Measurements from ENCODE around the gene CCDC9B. TPM values are rescaled to one million over a fixed set of nuclear protein-coding genes. Genes with fewer than 3 reads are reported as not detected.

Gene CCDC9B
- total RNA-seq, 3 donors from 2014 or later = 34.9 to 204 (median 37.2) TPM

- peaks cover 63% of the 10 kb centered on the region for H3K4me1 ChIP-seq (ENCODE audit: low read depth)
- no peaks in the 10 kb centered on the region for H3K36me3 ChIP-seq (ENCODE audit: low read depth)
- ATAC-seq (no peak), DNase-seq (peak in 1 of 3 donors; percentile 40)
- no peaks in the 10 kb centered on the region for H3K9me3 ChIP-seq
- H3K4me3 ChIP-seq = no peak overlapping the region
- TF ChIP-seq, protein P1, sequence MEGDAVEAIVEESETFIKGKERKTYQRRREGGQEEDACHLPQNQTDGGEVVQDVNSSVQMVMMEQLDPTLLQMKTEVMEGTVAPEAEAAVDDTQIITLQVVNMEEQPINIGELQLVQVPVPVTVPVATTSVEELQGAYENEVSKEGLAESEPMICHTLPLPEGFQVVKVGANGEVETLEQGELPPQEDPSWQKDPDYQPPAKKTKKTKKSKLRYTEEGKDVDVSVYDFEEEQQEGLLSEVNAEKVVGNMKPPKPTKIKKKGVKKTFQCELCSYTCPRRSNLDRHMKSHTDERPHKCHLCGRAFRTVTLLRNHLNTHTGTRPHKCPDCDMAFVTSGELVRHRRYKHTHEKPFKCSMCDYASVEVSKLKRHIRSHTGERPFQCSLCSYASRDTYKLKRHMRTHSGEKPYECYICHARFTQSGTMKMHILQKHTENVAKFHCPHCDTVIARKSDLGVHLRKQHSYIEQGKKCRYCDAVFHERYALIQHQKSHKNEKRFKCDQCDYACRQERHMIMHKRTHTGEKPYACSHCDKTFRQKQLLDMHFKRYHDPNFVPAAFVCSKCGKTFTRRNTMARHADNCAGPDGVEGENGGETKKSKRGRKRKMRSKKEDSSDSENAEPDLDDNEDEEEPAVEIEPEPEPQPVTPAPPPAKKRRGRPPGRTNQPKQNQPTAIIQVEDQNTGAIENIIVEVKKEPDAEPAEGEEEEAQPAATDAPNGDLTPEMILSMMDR (IDR thresholded peaks at IDR 0.05) = no peak
- intact Hi-C loops (cut with DNase I, micrococcal nuclease) = no loop called here
These were observed 1.7 kb downstream of the CCDC9B start for GRCh38 chr15:40338921-40339620.

- ATAC-seq = peak; percentile 34
- DNase-seq = peak; percentile 81 to 86 (median 83)
- Histone ChIP-seq H3K4me1 (ENCODE audit: low read depth) (peaks cover 54% of the 10 kb centered on the region), H3K4me3 (no peak overlapping the region), H3K36me3 (ENCODE audit: low read depth) (no peaks in the 10 kb centered on the region), H3K9me3 (no peaks in the 10 kb centered on the region)
- TF ChIP-seq, protein P1 (IDR thresholded peaks at IDR 0.05) = peak; percentile 52
- intact Hi-C loops (cut with DNase I, micrococcal nuclease) = no loop called here
These were observed 2.6 kb downstream of the CCDC9B start for GRCh38 chr15:40338041-40338657.

DNA sequence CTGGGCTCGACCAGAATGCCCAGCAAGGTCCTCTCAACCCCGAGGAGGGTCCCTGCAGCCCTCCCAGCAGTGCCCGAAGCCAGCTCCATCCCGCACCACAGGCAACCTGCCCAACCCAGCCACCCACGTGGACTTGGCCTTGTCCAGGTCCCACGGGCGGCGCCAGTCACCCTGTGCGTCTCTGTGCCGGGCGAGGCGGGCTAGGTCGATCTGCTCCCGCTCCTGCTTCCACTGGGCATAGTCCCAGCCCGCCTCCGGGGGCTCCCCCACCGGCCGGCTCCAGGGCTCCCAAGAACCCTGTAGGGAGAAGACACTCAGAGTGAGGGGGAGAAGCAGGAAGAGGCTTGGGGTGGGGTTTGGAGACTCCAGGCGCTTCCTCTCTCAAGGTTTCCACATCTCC, 3.1 kb downstream of the CCDC9B start:
- Histone ChIP-seq H3K36me3 (ENCODE audit: low read depth) (no peaks in the 10 kb centered on the region), H3K4me3 (no peak overlapping the region), H3K9me3 (no peaks in the 10 kb centered on the region), H3K4me1 (ENCODE audit: low read depth) (peaks cover 51% of the 10 kb centered on the region)
- intact Hi-C loops (cut with DNase I, micrococcal nuclease) = no loop called here
- TF ChIP-seq, protein P1 (IDR thresholded peaks at IDR 0.05) = no peak
- ATAC-seq = no peak
- DNase-seq = peak in 2 of 3 donors; percentile 50 to 72

GRCh38 chr15:40336744-40337122, 4.0 kb downstream of the CCDC9B start:
- no peak for ATAC-seq
- TF ChIP-seq, protein P1 (IDR thresholded peaks at IDR 0.05) = no peak
- intact Hi-C loops (cut with DNase I, micrococcal nuclease) = no loop called here
- Histone ChIP-seq H3K9me3 (no peaks in the 10 kb centered on the region), H3K4me1 (ENCODE audit: low read depth) (peaks cover 44% of the 10 kb centered on the region), H3K36me3 (ENCODE audit: low read depth) (no peaks in the 10 kb centered on the region), H3K4me3 (no peak overlapping the region)
- DNase-seq = peak in 2 of 3 donors; percentile 44 to 48

DNA sequence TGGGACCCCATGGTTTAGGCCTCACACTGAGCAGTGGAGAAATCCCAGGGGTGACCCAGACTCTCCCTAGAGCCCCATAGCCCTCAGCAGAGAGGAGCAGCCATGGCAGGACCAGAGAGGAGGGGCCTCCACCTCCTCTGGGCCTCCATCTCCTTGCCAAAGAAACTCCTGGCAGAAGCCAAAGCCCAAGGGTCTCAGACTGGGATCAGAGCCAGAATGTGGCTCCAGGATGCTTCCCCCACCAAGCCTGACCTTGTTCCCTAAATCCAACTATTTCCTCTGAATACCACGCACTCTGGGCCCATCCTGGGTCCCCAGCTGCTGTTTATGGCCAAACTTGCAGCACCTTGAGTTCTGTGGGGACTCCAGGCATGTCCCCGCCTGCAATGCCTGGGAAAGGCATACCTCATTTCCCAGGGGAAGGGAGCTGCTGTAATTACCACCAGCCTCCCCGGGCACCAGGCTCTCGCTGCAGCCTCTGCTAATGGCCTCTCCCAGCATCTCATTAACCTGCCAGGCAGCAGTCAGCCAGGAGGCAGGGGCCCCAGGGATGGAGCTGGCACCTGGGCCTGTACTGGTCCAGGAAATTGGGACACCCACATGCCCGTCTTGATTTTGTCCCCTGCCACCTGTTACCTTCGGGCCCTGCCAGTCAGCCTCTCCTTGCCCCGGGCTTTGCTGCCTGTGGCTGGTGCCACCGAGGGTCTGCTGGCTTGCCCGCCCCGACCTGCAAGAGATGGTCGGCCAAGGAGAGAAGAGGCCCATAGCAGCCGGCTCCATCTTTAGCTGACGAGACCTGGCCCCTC, 4.6 kb downstream of the CCDC9B start:
- H3K36me3 ChIP-seq (ENCODE audit: low read depth) = no peaks in the 10 kb centered on the region
- TF ChIP-seq, protein P1 (IDR thresholded peaks at IDR 0.05) = no peak
- DNase-seq = peak in 2 of 3 donors; percentile 27 to 47
- intact Hi-C loops (cut with DNase I, micrococcal nuclease) = no loop called here
- no peak for ATAC-seq
- H3K4me3 ChIP-seq = no peak overlapping the region
- peaks cover 38% of the 10 kb centered on the region for H3K4me1 ChIP-seq (ENCODE audit: low read depth)
- no peaks in the 10 kb centered on the region for H3K9me3 ChIP-seq

Data from mucosa of descending colon (tissue), 3 donors.